GM19438 (cell line): ENCODE results near the gene CENPVL3.
"Not testable (repeated sequence)": the region's sequence is repeated elsewhere in the genome, so short reads cannot be mapped to it uniquely, and the experiment has no call there.

Experiments used
- ATAC-seq: cut with Tn5 transposase; IDR thresholded peaks from one replicate; pipeline ENCODE4 v1.9.1; 2021; ENCODE audit warnings: low read depth; ENCODE audit not compliant: unreplicated experiment

The CENPVL3 gene

DNA sequence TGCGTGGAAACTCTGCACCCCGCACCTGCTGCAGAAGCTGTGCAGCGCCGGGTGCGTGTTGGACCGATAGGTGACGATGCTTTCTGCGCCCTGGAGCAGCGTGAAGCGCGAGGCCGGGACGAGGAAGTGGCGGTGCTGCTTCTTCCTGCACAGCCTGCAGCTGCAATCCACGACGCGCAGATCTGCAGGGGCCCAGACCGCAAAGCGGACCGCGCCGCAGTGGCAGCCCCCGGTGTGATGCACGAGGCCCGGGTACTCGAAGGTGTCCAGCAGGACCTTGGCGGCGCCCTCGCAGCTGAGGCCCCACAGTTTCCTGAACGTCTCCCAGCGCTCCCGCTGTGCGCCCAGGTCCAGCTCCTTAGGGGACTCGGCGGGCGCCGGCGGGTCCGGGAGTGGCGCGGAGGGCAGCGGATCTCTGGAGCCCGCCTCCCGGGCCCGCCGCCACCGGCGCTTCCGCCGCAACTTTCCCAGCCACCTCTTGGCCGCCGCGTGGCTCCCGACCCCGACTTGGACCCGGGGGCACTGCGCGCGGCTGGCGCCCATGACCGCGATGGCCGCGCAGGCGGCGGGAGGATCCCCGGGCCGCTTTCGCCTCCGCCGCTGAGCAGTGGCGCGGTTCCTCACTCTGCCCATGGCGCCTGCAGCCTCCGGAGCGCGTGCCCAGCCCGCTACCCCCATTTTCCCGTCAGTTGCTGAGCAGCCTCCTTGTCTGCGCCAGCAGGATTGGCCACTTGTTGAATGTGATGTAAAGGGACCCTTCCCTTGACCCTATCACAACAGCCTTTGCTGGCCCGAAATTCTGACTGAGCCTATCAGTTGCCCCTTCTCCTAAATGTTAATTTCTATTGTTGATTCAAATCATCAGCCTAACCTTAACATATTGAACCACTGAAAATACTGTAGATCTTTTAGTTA, at the start of gene CENPVL3:
TSS of gene CENPVL3 (minus strand) at position 672 of the 915 bp plus-strand sequence. CDS start at position 633, 39 bp downstream.
- not testable (repeated sequence) for ATAC-seq

- no peak for ATAC-seq
These were observed 47.3 kb upstream of the CENPVL3 start for GRCh38 chrX:51665981-51666380.

- ATAC-seq: no peak
These were observed 24.7 kb upstream of the CENPVL3 start for GRCh38 chrX:51643377-51643776.

GRCh38 chrX:51641421-51642021, 22.8 kb upstream of the CENPVL3 start:
- no peak for ATAC-seq

- ATAC-seq: not testable (repeated sequence)
These were observed 17.8 kb upstream of the CENPVL3 start for GRCh38 chrX:51636511-51636910.

DNA sequence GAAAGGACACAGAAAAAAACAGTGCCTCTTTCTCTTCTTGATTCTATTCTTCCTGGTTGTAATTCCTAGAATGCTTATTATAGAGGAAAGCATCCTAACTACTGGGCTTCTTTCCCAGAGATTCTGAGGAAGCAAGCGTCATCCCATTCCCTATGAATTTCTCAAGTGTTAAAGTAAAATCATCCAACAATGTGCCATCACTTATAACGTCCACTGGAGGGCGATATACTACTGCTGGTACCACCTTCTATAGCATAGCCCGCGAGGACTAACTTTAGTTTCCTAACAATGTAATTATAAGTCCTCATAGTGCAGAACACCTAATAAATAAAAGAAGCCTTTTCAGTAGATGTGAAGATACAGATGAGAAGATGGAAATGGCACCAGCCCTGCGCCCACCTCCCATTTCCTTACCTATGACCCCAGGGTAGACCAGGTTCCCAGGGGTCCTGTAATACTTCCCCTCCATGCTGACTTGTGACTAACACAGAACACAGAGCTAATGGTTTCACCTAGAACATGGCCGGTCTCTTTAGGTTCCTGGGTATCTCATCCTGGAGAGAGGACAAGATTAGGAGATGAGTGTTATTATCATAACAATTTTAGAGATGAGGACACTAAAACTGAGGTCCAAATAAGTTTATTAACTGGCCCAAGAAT, 4.2 kb downstream of the CENPVL3 start:
- no peak for ATAC-seq

GRCh38 chrX:51608766-51609165, 9.9 kb downstream of the CENPVL3 start:
- no peak for ATAC-seq

- no peak for ATAC-seq
These were observed 10.6 kb downstream of the CENPVL3 start for GRCh38 chrX:51608126-51608525.

DNA sequence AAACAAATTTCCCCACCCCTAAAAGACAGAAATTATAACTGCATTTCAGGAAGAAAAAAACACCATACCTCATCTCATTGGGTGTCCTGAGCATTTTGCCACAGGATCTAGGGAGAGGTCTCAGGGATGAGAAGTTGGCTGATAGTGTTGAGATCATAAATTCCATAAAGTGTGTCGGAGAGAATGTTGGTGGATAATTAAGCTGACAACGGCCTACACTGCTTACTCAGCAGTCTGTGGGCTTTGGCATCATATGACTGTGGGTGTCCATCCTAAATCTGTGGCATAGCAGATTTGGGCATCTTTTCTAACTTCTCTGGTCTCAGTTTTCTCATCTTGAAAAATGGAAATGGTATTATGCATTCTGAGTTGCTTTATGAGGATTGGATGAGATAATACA, 12.3 kb downstream of the CENPVL3 start:
- no peak for ATAC-seq

- no peak for ATAC-seq
These were observed 19.8 kb downstream of the CENPVL3 start for GRCh38 chrX:51598899-51599298.

DNA sequence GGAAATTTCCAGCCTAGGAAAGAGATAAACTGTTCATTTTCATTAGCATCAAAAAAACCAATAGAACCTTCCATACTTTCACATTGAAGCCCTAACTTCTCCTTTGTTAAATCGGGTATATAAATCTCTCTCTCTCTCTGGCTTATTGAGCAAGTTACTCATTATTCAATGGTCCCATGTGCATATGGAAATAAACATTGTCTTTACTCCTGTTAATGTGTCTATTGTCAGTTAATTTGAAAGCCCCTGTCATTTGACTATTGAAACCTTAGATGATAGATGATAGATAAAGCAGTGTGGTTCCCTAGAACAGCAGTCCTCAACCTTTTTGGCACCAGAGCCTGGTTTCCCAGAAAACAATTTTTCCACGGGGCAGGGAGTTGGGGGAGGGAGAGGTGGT, 46.8 kb downstream of the CENPVL3 start:
- no peak for ATAC-seq

- no peak for ATAC-seq
These were observed 49.2 kb downstream of the CENPVL3 start for GRCh38 chrX:51569561-51569960.

DNA sequence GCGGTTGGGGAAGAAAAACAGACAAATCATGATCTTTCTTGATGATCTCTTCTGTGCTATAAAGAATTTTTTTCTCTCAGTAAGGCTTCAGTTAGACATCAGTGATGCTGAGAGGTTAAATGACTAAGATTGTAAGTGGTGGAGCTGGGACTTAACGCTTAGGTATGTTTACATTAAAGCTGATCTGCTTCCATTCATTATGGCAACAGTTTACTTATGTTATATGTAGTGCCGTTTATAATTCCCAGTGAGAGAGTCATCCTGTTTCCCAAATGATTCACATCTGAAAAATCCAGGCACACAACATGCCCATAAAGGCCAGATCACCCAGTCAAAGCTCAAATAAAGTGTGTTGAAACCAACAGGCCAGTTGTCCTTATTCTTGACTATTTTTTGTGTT, 50.1 kb downstream of the CENPVL3 start:
- ATAC-seq: no peak
